ENCODE data around the gene CBX1. TPM values are rescaled to one million over a fixed set of nuclear protein-coding genes. Genes with fewer than 3 reads are reported as not detected.

Gene CBX1
- total and polyA plus RNA-seq, 7 donors: 26.6 to 69.6 (median 34.8) TPM

DNA sequence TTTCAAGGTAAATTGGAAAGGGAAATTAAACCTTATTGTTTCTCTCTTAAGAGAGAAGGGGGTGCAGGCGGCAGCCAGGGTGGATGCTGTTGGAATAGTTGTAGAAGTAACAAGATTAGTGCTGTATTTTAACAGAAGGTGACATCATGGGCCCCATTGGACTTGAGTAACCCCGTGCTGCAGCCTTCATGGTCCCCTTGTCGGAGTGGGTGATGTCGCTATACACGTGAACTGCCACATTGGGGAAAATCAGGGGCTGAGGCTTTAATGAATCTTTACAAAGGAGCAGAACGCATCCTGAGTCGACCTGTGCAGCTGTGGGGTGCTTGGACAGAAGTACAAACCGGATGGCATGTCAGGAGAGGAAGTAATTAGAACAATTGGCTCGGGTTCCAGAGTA lies 9.5 kb upstream of the CBX1 start:
- H3K9me3 ChIP-seq: no peaks in the 10 kb centered on the region
- ATAC-seq: no peak
- no peaks in the 10 kb centered on the region for H3K27me3 ChIP-seq (ENCODE audit: insufficient read depth in 3 of 3, low read length in 2 of 3)
- TF ChIP-seq, protein P1, sequence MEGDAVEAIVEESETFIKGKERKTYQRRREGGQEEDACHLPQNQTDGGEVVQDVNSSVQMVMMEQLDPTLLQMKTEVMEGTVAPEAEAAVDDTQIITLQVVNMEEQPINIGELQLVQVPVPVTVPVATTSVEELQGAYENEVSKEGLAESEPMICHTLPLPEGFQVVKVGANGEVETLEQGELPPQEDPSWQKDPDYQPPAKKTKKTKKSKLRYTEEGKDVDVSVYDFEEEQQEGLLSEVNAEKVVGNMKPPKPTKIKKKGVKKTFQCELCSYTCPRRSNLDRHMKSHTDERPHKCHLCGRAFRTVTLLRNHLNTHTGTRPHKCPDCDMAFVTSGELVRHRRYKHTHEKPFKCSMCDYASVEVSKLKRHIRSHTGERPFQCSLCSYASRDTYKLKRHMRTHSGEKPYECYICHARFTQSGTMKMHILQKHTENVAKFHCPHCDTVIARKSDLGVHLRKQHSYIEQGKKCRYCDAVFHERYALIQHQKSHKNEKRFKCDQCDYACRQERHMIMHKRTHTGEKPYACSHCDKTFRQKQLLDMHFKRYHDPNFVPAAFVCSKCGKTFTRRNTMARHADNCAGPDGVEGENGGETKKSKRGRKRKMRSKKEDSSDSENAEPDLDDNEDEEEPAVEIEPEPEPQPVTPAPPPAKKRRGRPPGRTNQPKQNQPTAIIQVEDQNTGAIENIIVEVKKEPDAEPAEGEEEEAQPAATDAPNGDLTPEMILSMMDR (IDR thresholded peaks at IDR 0.05): no peak
- no peak overlapping the region for H3K4me3 ChIP-seq
- peaks cover 23% of the 10 kb centered on the region for H3K4me1 ChIP-seq
- no peak for DNase-seq
- H3K27ac ChIP-seq: no peak overlapping the region
- H3K36me3 ChIP-seq (ENCODE audit: insufficient read depth in 1 of 2, low read depth in 1 of 2): peaks cover 0 to 36% of the 10 kb centered on the region in 2 donors
- intact Hi-C loops (cut with DNase I): no loop called here
- 52 to 60% (median 53%) methylated on average over 9 of the region's 9 CpGs for WGBS, 3 donors

DNA sequence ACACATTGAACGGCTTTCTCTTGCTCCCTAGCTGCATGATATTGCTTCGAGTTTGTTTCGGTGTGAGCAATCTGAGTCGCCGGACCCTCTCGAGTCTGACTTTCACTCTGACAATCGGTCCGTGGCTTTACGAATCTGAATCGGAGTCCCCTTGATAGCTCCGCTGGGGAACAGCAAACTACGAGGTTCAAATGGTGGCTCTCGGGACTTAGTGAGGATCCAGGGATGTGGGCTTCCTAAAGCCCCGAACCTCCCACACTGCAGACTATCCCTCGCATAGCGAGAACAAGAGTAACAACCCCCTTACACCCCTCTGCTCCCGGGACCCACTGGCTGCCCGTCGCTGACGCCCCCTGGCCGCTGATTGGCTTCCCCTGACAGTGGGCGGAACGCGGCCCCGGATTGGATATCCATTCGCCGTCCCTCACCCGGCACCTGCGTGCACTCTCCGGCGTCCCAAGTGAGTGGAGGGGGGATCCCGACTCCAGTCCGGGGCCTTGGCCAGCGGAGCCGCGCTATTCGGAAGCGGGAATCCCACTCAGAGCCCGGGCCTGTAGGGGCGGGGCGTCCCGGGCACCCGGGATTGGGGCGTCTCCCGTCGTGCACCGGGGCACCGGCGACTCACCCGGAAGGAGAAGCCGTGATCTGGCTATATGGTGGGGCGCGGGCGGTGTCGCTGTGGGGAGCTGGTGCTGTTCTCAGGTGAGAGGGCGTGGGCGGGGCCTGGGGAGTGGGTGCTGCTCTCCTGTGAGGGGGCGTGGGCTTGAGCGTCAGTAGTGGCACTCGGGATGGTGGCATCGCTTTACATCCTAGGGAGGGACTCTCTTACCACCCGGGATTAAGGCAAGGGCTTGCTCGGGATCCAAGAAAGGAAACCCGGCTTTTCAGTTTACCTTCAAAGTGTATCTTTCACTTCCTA lies 6.1 kb upstream of the CBX1 start, which contains the start of gene SNX11:
SNX11 (plus strand) TSS at position 630 of the 919 bp plus-strand sequence. CDS start 4,278 bp downstream, outside the sequence.
- peaks cover 0 to 4% of the 10 kb centered on the region in 2 donors for H3K36me3 ChIP-seq (ENCODE audit: insufficient read depth in 1 of 2, low read depth in 1 of 2)
- H3K4me3 ChIP-seq: peak within 1 kb of the TSS; percentile 96
- ATAC-seq: peak; percentile 96 to 98 (median 97)
- H3K4me1 ChIP-seq: peaks cover 23% of the 10 kb centered on the region
- H3K27me3 ChIP-seq (ENCODE audit: insufficient read depth in 3 of 3, low read length in 2 of 3): no peaks in the 10 kb centered on the region
- WGBS, 3 donors: 0% methylated on average over 59 to 64 of the region's 64 CpGs
- peak; percentile 90 to 93 for DNase-seq
- TF ChIP-seq, protein P1 (IDR thresholded peaks at IDR 0.05): no peak
- peak within 1 kb of the TSS; percentile 98 for H3K27ac ChIP-seq
- peaks cover 4% of the 10 kb centered on the region for H3K9me3 ChIP-seq
- intact Hi-C loops (cut with DNase I): loop anchor here in 1 of 2 donors (2.0 kb wide), 1 partner anchor 23 kb away; no protein-coding TSS in a partner anchor

DNA sequence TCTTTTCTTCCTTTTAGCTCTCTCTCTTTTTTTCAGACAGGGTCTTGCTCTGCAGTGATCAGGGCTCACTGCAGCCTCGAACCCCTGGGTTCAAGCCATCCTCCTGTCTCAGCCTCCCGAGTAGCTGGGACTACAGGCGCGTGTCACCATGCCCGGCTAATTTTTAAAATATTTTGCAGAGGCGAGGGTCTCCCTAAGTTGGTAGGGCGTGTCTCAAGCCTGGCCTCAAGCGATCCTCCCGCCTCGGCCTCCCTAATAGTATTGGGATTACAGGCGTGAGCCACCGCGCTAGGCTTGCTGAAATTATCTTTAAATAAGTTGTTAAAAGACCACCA lies 5.5 kb upstream of the CBX1 start:
- peak overlapping the region; percentile 96 for H3K4me3 ChIP-seq
- intact Hi-C loops (cut with DNase I): loop anchor here in 1 of 2 donors (2.0 kb wide), 1 partner anchor 24 kb away; no protein-coding TSS in a partner anchor
- DNase-seq (no peak), ATAC-seq (no peak)
- H3K36me3 ChIP-seq (ENCODE audit: insufficient read depth in 1 of 2, low read depth in 1 of 2): no peaks in the 10 kb centered on the region
- TF ChIP-seq, protein P1 (IDR thresholded peaks at IDR 0.05): no peak
- peaks cover 4% of the 10 kb centered on the region for H3K9me3 ChIP-seq
- peak overlapping the region; percentile 98 for H3K27ac ChIP-seq
- 37 to 39% (median 39%) methylated on average over 13 of the region's 13 CpGs for WGBS, 3 donors
- H3K4me1 ChIP-seq: peaks cover 23% of the 10 kb centered on the region
- no peaks in the 10 kb centered on the region for H3K27me3 ChIP-seq (ENCODE audit: insufficient read depth in 3 of 3, low read length in 2 of 3)

DNA sequence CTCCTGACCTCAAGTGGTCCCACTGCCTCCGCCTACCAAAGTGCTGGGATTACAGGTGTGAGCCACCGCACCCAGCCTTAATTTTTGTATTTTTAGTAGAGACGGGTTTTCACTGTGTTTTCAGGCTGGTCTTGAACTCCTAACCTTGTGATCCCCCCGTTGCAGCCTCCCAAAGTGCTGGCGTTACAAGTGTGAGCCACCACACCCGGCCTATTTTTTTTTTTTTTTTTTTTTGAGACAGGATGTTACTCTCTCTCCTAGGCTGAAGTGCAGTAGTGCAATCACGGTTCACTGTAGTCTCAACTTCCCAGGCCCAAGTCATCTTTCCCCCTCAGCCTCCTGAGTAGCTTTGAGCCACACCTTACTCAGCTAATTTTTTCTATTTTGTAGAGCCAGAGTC lies 3.2 kb upstream of the CBX1 start:
- TF ChIP-seq, protein P1 (IDR thresholded peaks at IDR 0.05): no peak
- intact Hi-C loops (cut with DNase I): no loop called here
- 82 to 89% (median 83%) methylated on average over 7 of the region's 7 CpGs for WGBS, 3 donors
- no peaks in the 10 kb centered on the region for H3K36me3 ChIP-seq (ENCODE audit: insufficient read depth in 1 of 2, low read depth in 1 of 2)
- ATAC-seq (no peak), DNase-seq (no peak)
- H3K27ac ChIP-seq: no peak overlapping the region
- H3K9me3 ChIP-seq: peaks cover 4% of the 10 kb centered on the region
- no peaks in the 10 kb centered on the region for H3K27me3 ChIP-seq (ENCODE audit: insufficient read depth in 3 of 3, low read length in 2 of 3)
- H3K4me1 ChIP-seq: peaks cover 26% of the 10 kb centered on the region
- H3K4me3 ChIP-seq: no peak overlapping the region

Measured in psoas muscle (tissue), 8 donors.